ENCODE results near the gene REV1.

Gene REV1

GRCh38 chr2:99439971-99440505, 49.8 kb downstream of the REV1 start:
- Histone ChIP-seq H3K27me3 (ENCODE audit: insufficient read depth, low read length) (no peaks in the 10 kb centered on the region), H3K4me3 (ENCODE audit: low read length) (peak overlapping the region; percentile 47), H3K9me3 (ENCODE audit: insufficient read depth, low read depth, low read length) (no peaks in the 10 kb centered on the region), H3K9ac (ENCODE audit: low read depth, low read length) (no peak overlapping the region), H3K36me3 (ENCODE audit: insufficient read depth, low read depth, low read length) (peaks cover 45% of the 10 kb centered on the region), H3K4me1 (ENCODE audit: insufficient read depth, low read length) (peaks cover 25% of the 10 kb centered on the region), H3K27ac (ENCODE audit: low read length) (no peak overlapping the region)

GRCh38 chr2:99436874-99437273, 52.9 kb downstream of the REV1 start:
- H3K27ac ChIP-seq (ENCODE audit: low read length), result no peak overlapping the region
- H3K36me3 ChIP-seq (ENCODE audit: insufficient read depth, low read depth, low read length), result peaks cover 59% of the 10 kb centered on the region
- H3K27me3 ChIP-seq (ENCODE audit: insufficient read depth, low read length), result no peaks in the 10 kb centered on the region
- H3K4me3 ChIP-seq (ENCODE audit: low read length), result no peak overlapping the region
- H3K9me3 ChIP-seq (ENCODE audit: insufficient read depth, low read depth, low read length), result no peaks in the 10 kb centered on the region
- H3K4me1 ChIP-seq (ENCODE audit: insufficient read depth, low read length), result peaks cover 25% of the 10 kb centered on the region
- H3K9ac ChIP-seq (ENCODE audit: low read depth, low read length), result no peak overlapping the region

- Histone ChIP-seq H3K27me3 (ENCODE audit: insufficient read depth, low read length) (no peaks in the 10 kb centered on the region), H3K4me1 (ENCODE audit: insufficient read depth, low read length) (no peaks in the 10 kb centered on the region), H3K9me3 (ENCODE audit: insufficient read depth, low read depth, low read length) (no peaks in the 10 kb centered on the region), H3K27ac (ENCODE audit: low read length) (no peak overlapping the region), H3K36me3 (ENCODE audit: insufficient read depth, low read depth, low read length) (peaks cover 74% of the 10 kb centered on the region), H3K4me3 (ENCODE audit: low read length) (no peak overlapping the region), H3K9ac (ENCODE audit: low read depth, low read length) (no peak overlapping the region)
These were observed 56.5 kb downstream of the REV1 start for GRCh38 chr2:99433340-99433739.

- Histone ChIP-seq H3K4me1 (ENCODE audit: insufficient read depth, low read length) (no peaks in the 10 kb centered on the region), H3K27ac (ENCODE audit: low read length) (no peak overlapping the region), H3K4me3 (ENCODE audit: low read length) (no peak overlapping the region), H3K9me3 (ENCODE audit: insufficient read depth, low read depth, low read length) (no peaks in the 10 kb centered on the region), H3K36me3 (ENCODE audit: insufficient read depth, low read depth, low read length) (peaks cover 74% of the 10 kb centered on the region), H3K9ac (ENCODE audit: low read depth, low read length) (no peak overlapping the region), H3K27me3 (ENCODE audit: insufficient read depth, low read length) (no peaks in the 10 kb centered on the region)
These were observed 58.1 kb downstream of the REV1 start for GRCh38 chr2:99431587-99432275.

- H3K27me3 ChIP-seq (ENCODE audit: insufficient read depth, low read length), result no peaks in the 10 kb centered on the region
- H3K4me1 ChIP-seq (ENCODE audit: insufficient read depth, low read length), result no peaks in the 10 kb centered on the region
- peaks cover 78% of the 10 kb centered on the region for H3K36me3 ChIP-seq (ENCODE audit: insufficient read depth, low read depth, low read length)
- H3K27ac ChIP-seq (ENCODE audit: low read length), result no peak overlapping the region
- H3K9me3 ChIP-seq (ENCODE audit: insufficient read depth, low read depth, low read length), result no peaks in the 10 kb centered on the region
- H3K9ac ChIP-seq (ENCODE audit: low read depth, low read length), result no peak overlapping the region
- H3K4me3 ChIP-seq (ENCODE audit: low read length), result no peak overlapping the region
These were observed 59.1 kb downstream of the REV1 start for GRCh38 chr2:99430614-99431291.

- Histone ChIP-seq H3K4me3 (ENCODE audit: low read length) (no peak overlapping the region), H3K9me3 (ENCODE audit: insufficient read depth, low read depth, low read length) (no peaks in the 10 kb centered on the region), H3K27me3 (ENCODE audit: insufficient read depth, low read length) (no peaks in the 10 kb centered on the region), H3K4me1 (ENCODE audit: insufficient read depth, low read length) (no peaks in the 10 kb centered on the region), H3K27ac (ENCODE audit: low read length) (no peak overlapping the region), H3K9ac (ENCODE audit: low read depth, low read length) (no peak overlapping the region), H3K36me3 (ENCODE audit: insufficient read depth, low read depth, low read length) (peaks cover 85% of the 10 kb centered on the region)
These were observed 64.8 kb downstream of the REV1 start for GRCh38 chr2:99425022-99425421.

GRCh38 chr2:99424371-99424770, 65.4 kb downstream of the REV1 start:
- H3K9ac ChIP-seq (ENCODE audit: low read depth, low read length), result no peak overlapping the region
- no peak overlapping the region for H3K27ac ChIP-seq (ENCODE audit: low read length)
- peaks cover 85% of the 10 kb centered on the region for H3K36me3 ChIP-seq (ENCODE audit: insufficient read depth, low read depth, low read length)
- no peak overlapping the region for H3K4me3 ChIP-seq (ENCODE audit: low read length)
- H3K9me3 ChIP-seq (ENCODE audit: insufficient read depth, low read depth, low read length), result no peaks in the 10 kb centered on the region
- no peaks in the 10 kb centered on the region for H3K27me3 ChIP-seq (ENCODE audit: insufficient read depth, low read length)
- H3K4me1 ChIP-seq (ENCODE audit: insufficient read depth, low read length), result no peaks in the 10 kb centered on the region

GRCh38 chr2:99422599-99422998, 67.2 kb downstream of the REV1 start:
- Histone ChIP-seq H3K9me3 (ENCODE audit: insufficient read depth, low read depth, low read length) (no peaks in the 10 kb centered on the region), H3K36me3 (ENCODE audit: insufficient read depth, low read depth, low read length) (peaks cover 87% of the 10 kb centered on the region), H3K27me3 (ENCODE audit: insufficient read depth, low read length) (no peaks in the 10 kb centered on the region), H3K9ac (ENCODE audit: low read depth, low read length) (no peak overlapping the region), H3K4me3 (ENCODE audit: low read length) (no peak overlapping the region), H3K4me1 (ENCODE audit: insufficient read depth, low read length) (no peaks in the 10 kb centered on the region), H3K27ac (ENCODE audit: low read length) (no peak overlapping the region)

GRCh38 chr2:99421469-99421868, 68.3 kb downstream of the REV1 start:
- peaks cover 88% of the 10 kb centered on the region for H3K36me3 ChIP-seq (ENCODE audit: insufficient read depth, low read depth, low read length)
- no peak overlapping the region for H3K4me3 ChIP-seq (ENCODE audit: low read length)
- no peaks in the 10 kb centered on the region for H3K9me3 ChIP-seq (ENCODE audit: insufficient read depth, low read depth, low read length)
- H3K9ac ChIP-seq (ENCODE audit: low read depth, low read length), result no peak overlapping the region
- H3K27ac ChIP-seq (ENCODE audit: low read length), result no peak overlapping the region
- H3K4me1 ChIP-seq (ENCODE audit: insufficient read depth, low read length), result no peaks in the 10 kb centered on the region
- no peaks in the 10 kb centered on the region for H3K27me3 ChIP-seq (ENCODE audit: insufficient read depth, low read length)

- no peaks in the 10 kb centered on the region for H3K4me1 ChIP-seq (ENCODE audit: insufficient read depth, low read length)
- H3K4me3 ChIP-seq (ENCODE audit: low read length), result no peak overlapping the region
- H3K36me3 ChIP-seq (ENCODE audit: insufficient read depth, low read depth, low read length), result peaks cover 93% of the 10 kb centered on the region
- no peak overlapping the region for H3K27ac ChIP-seq (ENCODE audit: low read length)
- no peaks in the 10 kb centered on the region for H3K27me3 ChIP-seq (ENCODE audit: insufficient read depth, low read length)
- no peak overlapping the region for H3K9ac ChIP-seq (ENCODE audit: low read depth, low read length)
- no peaks in the 10 kb centered on the region for H3K9me3 ChIP-seq (ENCODE audit: insufficient read depth, low read depth, low read length)
These were observed 69.0 kb downstream of the REV1 start for GRCh38 chr2:99420751-99421299.

- no peaks in the 10 kb centered on the region for H3K27me3 ChIP-seq (ENCODE audit: insufficient read depth, low read length)
- no peak overlapping the region for H3K9ac ChIP-seq (ENCODE audit: low read depth, low read length)
- H3K4me1 ChIP-seq (ENCODE audit: insufficient read depth, low read length), result no peaks in the 10 kb centered on the region
- no peaks in the 10 kb centered on the region for H3K9me3 ChIP-seq (ENCODE audit: insufficient read depth, low read depth, low read length)
- H3K27ac ChIP-seq (ENCODE audit: low read length), result no peak overlapping the region
- no peak overlapping the region for H3K4me3 ChIP-seq (ENCODE audit: low read length)
- peaks cover 96% of the 10 kb centered on the region for H3K36me3 ChIP-seq (ENCODE audit: insufficient read depth, low read depth, low read length)
These were observed 69.8 kb downstream of the REV1 start for GRCh38 chr2:99420031-99420430.

- Histone ChIP-seq H3K4me1 (ENCODE audit: insufficient read depth, low read length) (no peaks in the 10 kb centered on the region), H3K27ac (ENCODE audit: low read length) (no peak overlapping the region), H3K9me3 (ENCODE audit: insufficient read depth, low read depth, low read length) (no peaks in the 10 kb centered on the region), H3K27me3 (ENCODE audit: insufficient read depth, low read length) (no peaks in the 10 kb centered on the region), H3K36me3 (ENCODE audit: insufficient read depth, low read depth, low read length) (peaks cover 99% of the 10 kb centered on the region), H3K9ac (ENCODE audit: low read depth, low read length) (no peak overlapping the region), H3K4me3 (ENCODE audit: low read length) (no peak overlapping the region)
These were observed 72.4 kb downstream of the REV1 start for GRCh38 chr2:99417396-99417795.
